CD4-positive, alpha-beta T cell (primary cell): ENCODE data around the gene LTA. TPM values are rescaled to one million over a fixed set of nuclear protein-coding genes. Genes with fewer than 3 reads are reported as not detected.

Experiments
- ATAC-seq: fragments of 200-7000 bp; cut with Tn5 transposase; one replicate; pipeline ENCODE4 v1.10.0; 2022; ENCODE audit warnings: mild to moderate bottlenecking; ENCODE audit not compliant: poor library complexity
- CTCF ChIA-PET: fragments of 350-600 bp; sonication (Branson Sonifier 250); formaldehyde crosslinking; loops from one replicate; lab custom pipeline; 2021; ENCODE audit warnings: antibody characterized with exemption, inconsistent platforms; lab: Charles Lee
- POLR2A ChIA-PET: fragments of 350-600 bp; sonication (Branson Sonifier 250); formaldehyde crosslinking; loops from one replicate; lab custom pipeline; 2021; ENCODE audit warnings: antibody characterized with exemption, inconsistent platforms; lab: Charles Lee
- DNase-seq, 14 experiments: peaks; one replicate each; pipeline ENCODE4 v3.0.0-alpha.2; 2013 to 2020; ENCODE audit warnings: mixed read lengths in 2 of 14
- H3K27ac ChIP-seq, 2 donors: one replicate each; pipeline versions ENCODE4 v1.5.1 to v1.7.0; 2013; ENCODE audit warnings: low read length in 2 of 2, low read depth in 1 of 2, mild to moderate bottlenecking in 1 of 2
- H3K27me3 ChIP-seq, 2 experiments: 1 replicate in 1 of 2; 2 replicates in 1 of 2; pipeline versions ENCODE4 v1.6.1 to v1.7.0; 2013; ENCODE audit warnings: low read length in 2 of 2, control low read depth in 1 of 2, mild to moderate bottlenecking in 1 of 2, moderate library complexity in 1 of 2; ENCODE audit not compliant: insufficient read depth in 2 of 2, control insufficient read depth in 1 of 2
- H3K36me3 ChIP-seq: one replicate; pipeline ENCODE4 v1.6.1; 2013; ENCODE audit warnings: low read length, control low read depth; ENCODE audit not compliant: insufficient read depth
- H3K4me1 ChIP-seq: one replicate; pipeline ENCODE4 v1.6.1; 2013; ENCODE audit warnings: low read length, control low read depth; ENCODE audit not compliant: insufficient read depth
- H3K4me3 ChIP-seq: one replicate; pipeline ENCODE4 v1.5.1; 2013; ENCODE audit warnings: mild to moderate bottlenecking, low read length, moderate library complexity
- H3K9me3 ChIP-seq, 2 experiments: 1 replicate in 1 of 2; 2 replicates in 1 of 2; pipeline versions ENCODE4 v1.6.1 to v1.7.0; 2013; ENCODE audit warnings: low read length in 2 of 2, mild to moderate bottlenecking in 2 of 2, control low read depth in 1 of 2, moderate library complexity in 1 of 2; ENCODE audit not compliant: control insufficient read depth in 1 of 2, insufficient read depth in 1 of 2
- H3K27ac Mint-ChIP-seq: one replicate; pipeline ENCODE4 v1.8.0; 2020; ENCODE audit warnings: mixed read lengths
- H3K27me3 Mint-ChIP-seq: one replicate; pipeline ENCODE4 v1.8.0; 2021; ENCODE audit warnings: mixed read lengths
- H3K36me3 Mint-ChIP-seq: one replicate; pipeline ENCODE4 v1.8.0; 2021; ENCODE audit warnings: low read depth, mixed read lengths
- H3K4me1 Mint-ChIP-seq: one replicate; pipeline ENCODE4 v1.8.0; 2021; ENCODE audit warnings: low read depth, mixed read lengths
- H3K4me3 Mint-ChIP-seq: one replicate; pipeline ENCODE4 v1.8.0; 2020; ENCODE audit warnings: mild to moderate bottlenecking, mixed read lengths
- H3K9me3 Mint-ChIP-seq: one replicate; pipeline ENCODE4 v1.8.0; 2020; ENCODE audit warnings: mixed read lengths
- intact Hi-C, 2 experiments: fragments of 100-400 bp; cut with DNase I in 1 of 2; cut with micrococcal nuclease in 1 of 2; formaldehyde crosslinking; loops; one replicate each; pipeline versions ENCODE4 v1.15.1 to v1.9.0; 2023 to 2025; cut with DNase I, micrococcal nuclease
- total RNA-seq, 174 experiments: library from RNA in 2 of 174; stranded (reverse) in 2 of 174; gene quantifications; one replicate each; pipeline ENCODE4 v1.2.3 and lab custom pipeline; 2021 to 2026
- TF ChIP-seq, protein P1 (sequence below): fragments of 200-600 bp; IDR thresholded peaks from one replicate; pipeline ENCODE4 v1.8.0; 2022; ENCODE audit warnings: antibody characterized with exemption, mild to moderate bottlenecking

LTA gene
- total RNA-seq, 2 experiments from 2014 or later = 15.4 to 16.7 TPM

DNA sequence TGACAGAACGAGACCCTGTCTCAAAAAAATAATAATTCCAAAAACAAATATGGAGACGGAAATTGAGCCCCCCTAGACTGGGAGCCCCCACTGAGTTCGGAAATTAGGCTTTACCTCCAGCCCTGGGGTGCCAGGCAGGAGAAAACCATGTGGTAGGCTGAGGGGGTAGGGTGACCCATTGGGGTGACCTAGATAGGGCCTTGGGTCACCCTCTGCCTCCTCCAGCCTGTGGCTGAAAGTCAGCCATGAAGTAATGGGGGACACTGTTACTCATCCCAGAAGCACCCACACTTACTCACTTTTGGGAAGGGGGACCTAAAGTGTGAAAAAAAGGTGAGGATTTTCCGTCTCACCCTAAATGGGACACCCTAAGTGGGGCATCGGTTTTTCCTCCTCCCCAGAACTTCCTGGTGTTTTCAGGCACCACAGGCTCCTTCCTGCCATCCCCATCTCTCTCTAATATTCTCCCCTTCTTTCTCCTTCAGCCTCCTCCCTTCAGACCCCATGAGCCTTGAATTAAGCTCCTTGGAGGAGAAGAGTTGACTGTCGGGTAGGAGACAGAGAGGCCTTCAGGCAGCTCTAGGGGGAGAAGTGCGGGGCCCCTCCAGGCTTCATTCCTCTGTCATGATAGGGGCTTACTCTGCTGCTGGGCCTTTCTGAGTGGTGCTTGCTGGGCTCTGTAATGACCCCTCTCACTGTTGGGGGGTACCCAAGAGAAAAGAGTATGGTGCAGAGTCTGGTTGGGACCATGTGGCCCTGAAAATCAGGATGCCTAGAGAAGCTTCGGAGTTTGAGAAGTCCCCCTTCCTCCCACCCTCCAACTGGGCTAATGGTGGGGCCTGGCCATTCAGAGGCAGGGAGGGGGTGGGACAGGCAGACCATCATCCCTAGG, 7.7 kb downstream of the LTA start:
- H3K27ac ChIP-seq = peak overlapping the region; percentile 74 to 95
- POLR2A ChIA-PET = interaction anchor here (1.0 to 34.9 kb wide), 13 partner anchors 6 to 1615 kb away, joined by 3 to 1160 read pairs (median 5); partner anchors contain the start of genes ATP6V1G2, BAG6, CSNK2B and DDX39B
- peaks cover 84% of the 10 kb centered on the region for H3K4me1 Mint-ChIP-seq
- intact Hi-C loops = loop anchor here (1.0 to 10.0 kb wide), 4 partner anchors 21 to 255 kb away; partner anchors contain the start of gene NFKBIL1 (in 2 of the 2)
- DNase-seq = peak in 1 of 14 experiments; percentile 50
- no peaks in the 10 kb centered on the region for H3K9me3 ChIP-seq
- H3K27ac Mint-ChIP-seq = peak overlapping the region; percentile 85
- no peaks in the 10 kb centered on the region for H3K27me3 ChIP-seq
- H3K4me3 ChIP-seq = peak overlapping the region; percentile 97
- peaks cover 41% of the 10 kb centered on the region for H3K36me3 ChIP-seq
- CTCF ChIA-PET = interaction anchor here (0.7 to 16.9 kb wide), 11 partner anchors 10 to 39 kb away, joined by 3 to 353 read pairs (median 8); partner anchors contain the start of genes ATP6V1G2, DDX39B, NCR3 and NFKBIL1
- H3K4me1 ChIP-seq = peaks cover 81% of the 10 kb centered on the region
- peaks cover 71% of the 10 kb centered on the region for H3K36me3 Mint-ChIP-seq
- TF ChIP-seq, protein P1, sequence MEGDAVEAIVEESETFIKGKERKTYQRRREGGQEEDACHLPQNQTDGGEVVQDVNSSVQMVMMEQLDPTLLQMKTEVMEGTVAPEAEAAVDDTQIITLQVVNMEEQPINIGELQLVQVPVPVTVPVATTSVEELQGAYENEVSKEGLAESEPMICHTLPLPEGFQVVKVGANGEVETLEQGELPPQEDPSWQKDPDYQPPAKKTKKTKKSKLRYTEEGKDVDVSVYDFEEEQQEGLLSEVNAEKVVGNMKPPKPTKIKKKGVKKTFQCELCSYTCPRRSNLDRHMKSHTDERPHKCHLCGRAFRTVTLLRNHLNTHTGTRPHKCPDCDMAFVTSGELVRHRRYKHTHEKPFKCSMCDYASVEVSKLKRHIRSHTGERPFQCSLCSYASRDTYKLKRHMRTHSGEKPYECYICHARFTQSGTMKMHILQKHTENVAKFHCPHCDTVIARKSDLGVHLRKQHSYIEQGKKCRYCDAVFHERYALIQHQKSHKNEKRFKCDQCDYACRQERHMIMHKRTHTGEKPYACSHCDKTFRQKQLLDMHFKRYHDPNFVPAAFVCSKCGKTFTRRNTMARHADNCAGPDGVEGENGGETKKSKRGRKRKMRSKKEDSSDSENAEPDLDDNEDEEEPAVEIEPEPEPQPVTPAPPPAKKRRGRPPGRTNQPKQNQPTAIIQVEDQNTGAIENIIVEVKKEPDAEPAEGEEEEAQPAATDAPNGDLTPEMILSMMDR = no peak
- no peaks in the 10 kb centered on the region for H3K9me3 Mint-ChIP-seq
- peak overlapping the region; percentile 97 for H3K4me3 Mint-ChIP-seq
- ATAC-seq = no peak
- H3K27me3 Mint-ChIP-seq = no peaks in the 10 kb centered on the region

DNA sequence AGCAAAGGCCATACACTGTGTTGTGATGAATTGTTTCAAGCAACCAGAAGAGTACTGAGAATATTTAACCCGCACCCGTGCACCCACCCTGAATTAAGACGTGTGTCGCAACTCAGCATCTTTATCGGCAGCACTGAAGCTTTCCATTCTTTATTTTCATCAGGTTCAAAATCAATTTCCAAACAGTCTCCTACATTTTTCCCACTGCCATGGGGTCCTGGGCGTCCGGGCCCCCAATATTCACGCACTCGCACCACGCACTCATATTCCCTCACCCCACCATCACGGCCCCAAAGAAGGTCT, 8.3 kb downstream of the LTA start:
- Mint-ChIP-seq H3K4me1 (peaks cover 84% of the 10 kb centered on the region), H3K9me3 (no peaks in the 10 kb centered on the region), H3K4me3 (peak overlapping the region; percentile 97), H3K36me3 (peaks cover 69% of the 10 kb centered on the region), H3K27ac (peak overlapping the region; percentile 85), H3K27me3 (no peaks in the 10 kb centered on the region)
- Histone ChIP-seq H3K4me1 (peaks cover 81% of the 10 kb centered on the region), H3K27me3 (no peaks in the 10 kb centered on the region), H3K27ac (peak overlapping the region; percentile 74 to 95), H3K36me3 (peaks cover 41% of the 10 kb centered on the region), H3K9me3 (no peaks in the 10 kb centered on the region), H3K4me3 (peak overlapping the region; percentile 97)
- CTCF ChIA-PET = interaction anchor here (0.6 to 16.9 kb wide), 15 partner anchors 8 to 307 kb away, joined by 3 to 353 read pairs (median 7); partner anchors contain the start of genes ATP6V1G2, DDX39B, LTA and NCR3
- intact Hi-C loops = loop anchor here (1.0 to 10.0 kb wide), 4 partner anchors 22 to 254 kb away; partner anchors contain the start of gene NFKBIL1 (in 2 of the 2)
- ATAC-seq (no peak), DNase-seq (no peak)
- POLR2A ChIA-PET = interaction anchor here (1.0 to 34.9 kb wide), 13 partner anchors 6 to 1616 kb away, joined by 3 to 1160 read pairs (median 5); partner anchors contain the start of genes ATP6V1G2, BAG6, CSNK2B and DDX39B
- TF ChIP-seq, protein P1 = no peak

DNA sequence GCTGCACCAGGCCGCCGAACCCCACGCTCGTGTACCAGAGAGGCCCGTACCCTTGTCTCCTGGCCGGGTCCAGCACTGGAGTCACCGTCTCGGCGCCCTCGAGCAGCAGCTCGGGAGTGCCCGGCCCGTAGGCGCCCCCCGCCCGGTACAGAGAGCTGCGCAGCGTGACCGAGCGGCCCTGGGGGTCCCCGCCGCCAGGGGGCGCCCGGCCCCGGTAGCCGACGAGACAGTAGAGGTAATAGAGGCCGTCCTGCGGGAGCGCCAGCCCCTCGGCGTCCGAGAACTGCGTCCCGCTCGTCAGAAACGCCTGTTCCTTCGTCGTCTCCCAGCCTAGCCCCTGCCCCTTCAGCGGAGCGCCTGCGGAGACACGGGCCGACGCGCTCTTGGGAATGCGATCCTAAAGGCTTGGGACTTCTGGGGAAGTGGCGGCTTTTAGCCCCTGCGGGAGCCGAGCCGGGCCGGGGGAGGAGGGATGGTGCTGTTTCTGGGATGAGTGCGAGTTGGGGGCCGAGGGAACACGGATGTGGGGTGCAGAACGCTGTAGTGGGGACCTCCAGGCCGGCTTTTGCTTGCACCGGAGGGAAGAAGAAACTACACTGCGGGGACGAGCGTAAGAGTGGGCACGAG, 8.8 kb downstream of the LTA start:
- H3K4me3 ChIP-seq = peak overlapping the region; percentile 97
- Mint-ChIP-seq H3K4me1 (peaks cover 84% of the 10 kb centered on the region), H3K27ac (peak overlapping the region; percentile 85), H3K27me3 (no peaks in the 10 kb centered on the region), H3K36me3 (peaks cover 64% of the 10 kb centered on the region), H3K4me3 (peak overlapping the region; percentile 97), H3K9me3 (no peaks in the 10 kb centered on the region)
- TF ChIP-seq, protein P1 = peak; percentile 98
- peak; percentile 77 to 93 (median 90) for DNase-seq
- peaks cover 41% of the 10 kb centered on the region for H3K36me3 ChIP-seq
- H3K4me1 ChIP-seq = peaks cover 82% of the 10 kb centered on the region
- ATAC-seq = peak; percentile 66
- ChIA-PET POLR2A (interaction anchor here (1.2 to 34.9 kb wide), 16 partner anchors 5 to 1616 kb away, joined by 3 to 1160 read pairs (median 10); partner anchors contain the start of genes ATP6V1G2, BAG6, CSNK2B and DDX39B), CTCF (interaction anchor here (0.6 to 16.9 kb wide), 16 partner anchors 8 to 307 kb away, joined by 3 to 353 read pairs (median 7); partner anchors contain the start of genes ATP6V1G2, DDX39B, LTA and NCR3)
- peak overlapping the region; percentile 82 to 95 for H3K27ac ChIP-seq
- no peaks in the 10 kb centered on the region for H3K9me3 ChIP-seq
- intact Hi-C loops = loop anchor here (1.0 to 10.0 kb wide), 6 partner anchors 9 to 254 kb away; partner anchors contain the start of genes NFKBIL1 (in 2 of the 2) and LTA (in 1 of the 2)
- H3K27me3 ChIP-seq = no peaks in the 10 kb centered on the region
